Measurements from ENCODE around the gene DARS1.
"Not testable (repeated sequence)": the region's sequence is repeated elsewhere in the genome, so short reads cannot be mapped to it uniquely, and the experiment has no call there.

Gene DARS1

GRCh38 chr2:135942936-135943688, 42.3 kb downstream of the DARS1 start:
- DNase-seq = no peak

- DNase-seq = no peak
Observed at GRCh38 chr2:135936524-135936923, 48.9 kb downstream of the DARS1 start.

GRCh38 chr2:135935914-135936313, 49.5 kb downstream of the DARS1 start:
- no peak for DNase-seq

GRCh38 chr2:135931776-135932443, 53.5 kb downstream of the DARS1 start:
- peak in 1 of 5 experiments; percentile 83 for DNase-seq

- no peak for DNase-seq
Observed at GRCh38 chr2:135926605-135927004, 58.8 kb downstream of the DARS1 start.

DNA sequence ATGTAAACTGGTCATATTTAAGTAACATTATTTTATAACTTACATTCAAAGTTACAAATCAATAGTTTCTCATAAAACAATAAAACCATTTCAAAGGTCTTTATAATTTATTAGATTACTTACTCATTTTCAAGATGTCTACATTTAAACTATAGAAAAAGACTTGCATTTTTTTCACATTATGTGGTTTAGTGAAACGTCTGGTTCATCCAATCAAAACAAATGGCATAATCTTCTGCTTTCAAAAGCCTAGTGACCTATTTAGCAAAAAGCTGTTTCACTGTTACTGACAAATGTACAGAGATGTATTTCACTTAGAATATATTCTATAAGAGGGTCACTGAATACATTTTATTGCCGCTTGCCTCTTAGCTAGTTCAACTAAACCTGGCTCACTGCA, 59.9 kb downstream of the DARS1 start:
- no peak for DNase-seq

GRCh38 chr2:135916207-135916606, 69.2 kb downstream of the DARS1 start:
- DNase-seq = peak in 2 of 5 experiments; percentile 12 to 69

DNA sequence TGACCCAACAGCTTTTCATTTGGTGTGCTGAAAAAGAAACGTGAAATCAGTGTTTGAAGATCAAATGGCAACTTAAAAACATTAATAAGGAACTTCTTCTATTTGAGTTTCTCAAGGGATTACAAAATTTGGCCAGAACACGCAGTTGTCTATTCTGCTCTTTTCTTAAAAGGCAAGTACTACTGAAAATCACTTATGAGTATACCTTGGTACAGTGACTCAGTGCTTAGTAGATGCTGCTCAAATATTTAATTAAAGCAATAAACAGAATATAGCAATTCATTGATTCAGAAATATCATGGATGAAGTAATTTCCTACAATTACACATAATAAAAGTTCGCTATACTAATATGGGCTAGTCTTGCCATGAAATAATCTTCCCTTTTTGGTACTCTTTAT, 70.9 kb downstream of the DARS1 start:
- DNase-seq = no peak

DNA sequence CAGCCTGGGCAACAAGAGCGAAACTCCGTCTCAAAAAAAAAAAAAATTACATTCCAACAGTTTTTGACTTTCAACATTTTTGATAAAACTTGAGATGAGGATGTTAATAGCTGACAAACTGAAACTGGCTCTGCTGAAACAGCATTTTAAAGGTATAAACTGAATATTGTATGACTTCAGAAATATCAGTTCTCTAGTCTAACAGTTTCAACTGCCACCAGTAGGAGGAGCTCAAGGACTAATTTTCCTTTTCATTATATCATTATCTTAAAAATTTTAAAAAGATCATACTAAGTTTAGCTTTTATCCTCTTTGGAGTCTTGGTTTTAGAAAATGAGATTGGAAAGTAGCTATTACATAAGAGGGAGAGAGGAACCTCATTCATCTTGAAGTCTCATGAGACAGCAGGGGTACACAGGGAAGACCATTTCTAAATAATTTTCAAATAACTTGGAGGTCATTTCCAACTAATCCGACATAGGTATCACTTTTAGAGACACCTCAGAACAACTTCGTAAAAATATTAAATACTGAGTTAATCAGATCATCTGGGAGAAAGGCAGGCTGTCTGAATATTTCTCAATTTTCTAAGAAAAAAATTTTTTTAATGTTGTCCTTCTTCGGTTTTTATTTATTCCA, 71.6 kb downstream of the DARS1 start:
- DNase-seq = peak in 3 of 5 experiments; percentile 9 to 71 (median 27)

- DNase-seq = no peak
Observed at GRCh38 chr2:135909976-135910375, 75.5 kb downstream of the DARS1 start.

DNA sequence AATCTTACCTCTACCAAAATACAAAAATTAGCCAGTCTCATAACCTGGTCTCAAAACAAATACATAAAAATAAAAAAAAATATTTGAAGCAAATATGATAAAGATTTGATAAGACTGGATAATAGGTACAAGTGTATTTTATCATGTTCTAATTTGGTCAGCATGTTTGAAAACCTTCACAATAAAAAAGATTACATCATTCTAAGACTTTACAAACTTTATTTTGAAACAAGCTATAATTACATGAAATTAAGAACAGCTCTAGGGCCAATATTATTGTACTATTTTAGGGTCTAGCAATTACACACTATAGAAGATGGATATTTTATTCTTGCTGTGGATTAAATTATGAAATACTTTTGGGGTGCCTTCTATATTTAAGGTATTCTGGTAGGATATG, 79.7 kb downstream of the DARS1 start:
- DNase-seq = no peak

DNA sequence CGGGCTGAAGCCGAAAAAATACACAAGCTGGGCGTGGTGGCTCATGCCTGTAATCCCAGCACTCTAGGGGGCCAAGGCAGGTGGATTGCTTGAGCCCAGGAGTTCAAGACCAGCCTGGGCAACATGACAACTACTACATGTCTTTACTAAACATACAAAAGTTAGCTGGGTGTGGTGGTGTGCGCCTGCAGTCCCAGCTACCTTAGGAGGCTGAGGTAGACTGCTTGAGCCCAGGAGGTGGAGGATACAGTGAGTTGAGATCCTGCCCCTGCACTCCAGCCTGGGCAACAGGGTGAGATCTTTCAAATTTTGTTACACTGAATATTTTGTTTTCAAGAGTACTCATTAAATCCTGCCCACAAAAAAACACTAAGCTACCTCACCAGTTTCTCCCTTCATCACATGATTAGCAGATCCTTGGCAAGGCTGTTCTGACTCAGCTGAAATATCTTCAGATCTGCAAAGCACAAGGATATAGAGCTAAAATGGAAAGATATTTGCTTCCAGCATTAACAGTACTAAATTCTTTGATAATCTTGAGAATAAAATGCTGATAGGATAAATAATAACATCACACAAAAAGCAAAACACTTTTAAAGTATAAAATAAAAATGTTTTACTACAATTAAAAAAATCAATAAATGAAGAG, 81.0 kb downstream of the DARS1 start:
- DNase-seq = peak in 1 of 5 experiments; percentile 59

GRCh38 chr2:135903650-135904049, 81.8 kb downstream of the DARS1 start:
- no peak for DNase-seq

DNA sequence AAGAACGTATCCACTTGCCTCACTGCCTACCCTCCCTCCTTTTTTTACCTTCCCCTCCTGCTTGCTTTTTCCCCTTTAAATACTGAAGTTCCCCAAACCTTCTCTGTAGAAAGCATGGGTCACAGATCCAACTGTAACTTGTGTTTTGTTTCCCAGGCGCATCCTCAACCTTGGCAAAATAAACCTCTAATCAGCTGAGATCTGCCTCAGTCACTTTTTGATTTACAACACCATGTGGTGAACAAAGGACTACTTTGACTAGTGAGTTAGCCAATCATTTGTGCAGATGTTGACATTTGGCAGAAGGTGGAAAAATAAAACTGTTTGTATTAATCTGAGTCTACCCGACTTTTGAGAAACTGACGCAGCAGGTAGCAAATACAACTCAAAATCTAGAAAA, 85.9 kb downstream of the DARS1 start:
- no peak for DNase-seq

GRCh38 chr2:135898234-135898786, 87.1 kb downstream of the DARS1 start:
- DNase-seq = no peak

DNA sequence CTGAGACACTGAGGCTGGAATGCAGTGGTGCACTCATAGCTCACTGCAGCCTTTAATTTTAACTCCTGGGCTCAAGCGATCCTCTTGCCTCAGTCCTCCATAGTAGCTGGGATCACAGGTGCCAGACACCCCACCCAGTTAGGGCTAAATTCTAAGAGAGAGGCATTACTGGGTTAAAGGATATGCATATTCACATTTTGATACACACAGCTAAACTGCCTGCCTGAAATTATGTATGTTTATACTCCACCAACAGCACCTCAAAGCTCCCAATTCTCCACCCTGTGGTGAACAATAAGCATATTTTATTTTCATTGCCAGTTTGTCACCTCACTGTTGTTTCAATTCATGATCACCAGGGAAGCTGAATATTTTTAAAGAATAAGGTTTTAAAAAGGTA, 90.5 kb downstream of the DARS1 start:
- no peak for DNase-seq

DNA sequence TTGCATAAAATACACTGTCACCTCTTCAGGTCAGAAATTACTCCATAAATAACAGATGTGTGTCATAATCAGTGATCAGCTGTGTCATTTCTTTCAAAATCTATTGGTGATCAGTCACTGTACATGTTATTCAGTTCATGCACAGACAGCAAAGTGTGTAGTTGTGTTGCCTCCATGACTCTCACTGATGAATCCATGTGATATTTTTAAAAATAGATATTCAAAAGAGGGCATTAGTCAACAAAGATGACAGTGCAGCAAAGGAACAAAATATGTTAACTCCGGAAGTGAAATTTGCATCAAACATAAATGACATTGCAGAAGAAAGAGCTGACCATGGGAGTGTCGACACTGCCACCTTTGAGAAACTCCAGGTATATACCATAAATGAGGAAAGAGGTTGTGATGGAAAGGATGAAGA, 92.0 kb downstream of the DARS1 start:
- DNase-seq = no peak

GRCh38 chr2:135890835-135891234, 94.6 kb downstream of the DARS1 start:
- no peak for DNase-seq

DNA sequence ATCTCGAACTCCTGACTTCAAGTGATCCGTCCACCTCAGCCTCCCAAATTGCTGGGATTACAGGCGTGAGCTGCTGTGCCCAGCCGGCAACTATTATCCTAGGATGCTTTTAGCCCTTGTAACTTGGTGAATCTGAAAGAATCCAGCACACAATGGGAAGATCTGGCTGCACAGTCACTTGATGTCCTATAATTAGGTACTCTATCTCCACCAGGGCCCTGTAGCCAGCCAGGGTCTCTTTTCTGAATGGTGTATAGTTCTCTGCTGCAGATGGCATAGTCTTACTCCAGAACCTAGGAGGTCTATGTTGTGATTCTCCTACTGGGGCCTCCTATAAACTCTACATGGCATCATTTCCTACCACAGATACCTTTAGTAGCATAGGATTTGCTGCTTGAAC, 95.3 kb downstream of the DARS1 start:
- no peak for DNase-seq

DNA sequence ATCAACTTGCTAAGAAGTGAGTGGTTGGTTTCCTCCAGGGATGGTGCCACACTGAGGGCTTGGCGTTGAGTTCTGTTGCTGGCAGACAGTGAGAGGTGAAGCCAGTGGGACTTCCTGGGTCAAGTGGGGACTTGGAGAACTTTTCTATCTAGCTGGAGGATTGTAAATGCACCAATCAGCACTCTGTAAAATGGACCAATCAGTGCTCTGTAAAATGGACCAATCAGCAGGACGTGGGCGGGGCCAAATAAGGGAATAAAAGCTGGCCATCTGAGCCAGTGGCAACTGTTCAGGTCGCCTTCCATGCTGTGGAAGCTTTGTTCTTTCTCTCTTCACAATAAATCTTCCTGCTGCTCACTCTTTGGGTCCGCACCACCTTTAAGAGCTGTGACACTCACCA, 96.8 kb downstream of the DARS1 start:
- DNase-seq = not testable (repeated sequence)

GRCh38 chr2:135885709-135886108, 99.7 kb downstream of the DARS1 start:
- no peak for DNase-seq

- DNase-seq = no peak
Observed at GRCh38 chr2:135882415-135882814, 103.0 kb downstream of the DARS1 start.

- not testable (repeated sequence) for DNase-seq
Observed at GRCh38 chr2:135876770-135877169, 108.7 kb downstream of the DARS1 start.
